CD4-positive, alpha-beta T cell (primary cell): ENCODE measurements around the gene LIMCH1. TPM values are rescaled to one million over a fixed set of nuclear protein-coding genes. Genes with fewer than 3 reads are reported as not detected.

Experiments
- ATAC-seq: fragments of 200-7000 bp; cut with Tn5 transposase; one replicate; pipeline ENCODE4 v1.10.0; 2022; ENCODE audit warnings: mild to moderate bottlenecking; ENCODE audit not compliant: poor library complexity
- CTCF ChIA-PET: fragments of 350-600 bp; sonication (Branson Sonifier 250); formaldehyde crosslinking; loops from one replicate; lab custom pipeline; 2021; ENCODE audit warnings: antibody characterized with exemption, inconsistent platforms; lab: Charles Lee
- POLR2A ChIA-PET: fragments of 350-600 bp; sonication (Branson Sonifier 250); formaldehyde crosslinking; loops from one replicate; lab custom pipeline; 2021; ENCODE audit warnings: antibody characterized with exemption, inconsistent platforms; lab: Charles Lee
- DNase-seq, 14 experiments: peaks; one replicate each; pipeline ENCODE4 v3.0.0-alpha.2; 2013 to 2020; ENCODE audit warnings: mixed read lengths in 2 of 14
- H3K27ac ChIP-seq, 2 donors: one replicate each; pipeline versions ENCODE4 v1.5.1 to v1.7.0; 2013; ENCODE audit warnings: low read length in 2 of 2, low read depth in 1 of 2, mild to moderate bottlenecking in 1 of 2
- H3K27me3 ChIP-seq, 2 experiments: 1 replicate in 1 of 2; 2 replicates in 1 of 2; pipeline versions ENCODE4 v1.6.1 to v1.7.0; 2013; ENCODE audit warnings: low read length in 2 of 2, control low read depth in 1 of 2, mild to moderate bottlenecking in 1 of 2, moderate library complexity in 1 of 2; ENCODE audit not compliant: insufficient read depth in 2 of 2, control insufficient read depth in 1 of 2
- H3K36me3 ChIP-seq: one replicate; pipeline ENCODE4 v1.6.1; 2013; ENCODE audit warnings: low read length, control low read depth; ENCODE audit not compliant: insufficient read depth
- H3K4me1 ChIP-seq: one replicate; pipeline ENCODE4 v1.6.1; 2013; ENCODE audit warnings: low read length, control low read depth; ENCODE audit not compliant: insufficient read depth
- H3K4me3 ChIP-seq: one replicate; pipeline ENCODE4 v1.5.1; 2013; ENCODE audit warnings: mild to moderate bottlenecking, low read length, moderate library complexity
- H3K9me3 ChIP-seq, 2 experiments: 1 replicate in 1 of 2; 2 replicates in 1 of 2; pipeline versions ENCODE4 v1.6.1 to v1.7.0; 2013; ENCODE audit warnings: low read length in 2 of 2, mild to moderate bottlenecking in 2 of 2, control low read depth in 1 of 2, moderate library complexity in 1 of 2; ENCODE audit not compliant: control insufficient read depth in 1 of 2, insufficient read depth in 1 of 2
- H3K27ac Mint-ChIP-seq: one replicate; pipeline ENCODE4 v1.8.0; 2020; ENCODE audit warnings: mixed read lengths
- H3K27me3 Mint-ChIP-seq: one replicate; pipeline ENCODE4 v1.8.0; 2021; ENCODE audit warnings: mixed read lengths
- H3K36me3 Mint-ChIP-seq: one replicate; pipeline ENCODE4 v1.8.0; 2021; ENCODE audit warnings: low read depth, mixed read lengths
- H3K4me1 Mint-ChIP-seq: one replicate; pipeline ENCODE4 v1.8.0; 2021; ENCODE audit warnings: low read depth, mixed read lengths
- H3K4me3 Mint-ChIP-seq: one replicate; pipeline ENCODE4 v1.8.0; 2020; ENCODE audit warnings: mild to moderate bottlenecking, mixed read lengths
- H3K9me3 Mint-ChIP-seq: one replicate; pipeline ENCODE4 v1.8.0; 2020; ENCODE audit warnings: mixed read lengths
- intact Hi-C, 2 experiments: fragments of 100-400 bp; cut with DNase I in 1 of 2; cut with micrococcal nuclease in 1 of 2; formaldehyde crosslinking; loops; one replicate each; pipeline versions ENCODE4 v1.15.1 to v1.9.0; 2023 to 2025; cut with DNase I, micrococcal nuclease
- total RNA-seq, 174 experiments: library from RNA in 2 of 174; stranded (reverse) in 2 of 174; gene quantifications; one replicate each; pipeline ENCODE4 v1.2.3 and lab custom pipeline; 2021 to 2026
- TF ChIP-seq, protein P1 (sequence below): fragments of 200-600 bp; IDR thresholded peaks from one replicate; pipeline ENCODE4 v1.8.0; 2022; ENCODE audit warnings: antibody characterized with exemption, mild to moderate bottlenecking

Gene LIMCH1
- total RNA-seq, 2 experiments from 2014 or later = not detected

DNA sequence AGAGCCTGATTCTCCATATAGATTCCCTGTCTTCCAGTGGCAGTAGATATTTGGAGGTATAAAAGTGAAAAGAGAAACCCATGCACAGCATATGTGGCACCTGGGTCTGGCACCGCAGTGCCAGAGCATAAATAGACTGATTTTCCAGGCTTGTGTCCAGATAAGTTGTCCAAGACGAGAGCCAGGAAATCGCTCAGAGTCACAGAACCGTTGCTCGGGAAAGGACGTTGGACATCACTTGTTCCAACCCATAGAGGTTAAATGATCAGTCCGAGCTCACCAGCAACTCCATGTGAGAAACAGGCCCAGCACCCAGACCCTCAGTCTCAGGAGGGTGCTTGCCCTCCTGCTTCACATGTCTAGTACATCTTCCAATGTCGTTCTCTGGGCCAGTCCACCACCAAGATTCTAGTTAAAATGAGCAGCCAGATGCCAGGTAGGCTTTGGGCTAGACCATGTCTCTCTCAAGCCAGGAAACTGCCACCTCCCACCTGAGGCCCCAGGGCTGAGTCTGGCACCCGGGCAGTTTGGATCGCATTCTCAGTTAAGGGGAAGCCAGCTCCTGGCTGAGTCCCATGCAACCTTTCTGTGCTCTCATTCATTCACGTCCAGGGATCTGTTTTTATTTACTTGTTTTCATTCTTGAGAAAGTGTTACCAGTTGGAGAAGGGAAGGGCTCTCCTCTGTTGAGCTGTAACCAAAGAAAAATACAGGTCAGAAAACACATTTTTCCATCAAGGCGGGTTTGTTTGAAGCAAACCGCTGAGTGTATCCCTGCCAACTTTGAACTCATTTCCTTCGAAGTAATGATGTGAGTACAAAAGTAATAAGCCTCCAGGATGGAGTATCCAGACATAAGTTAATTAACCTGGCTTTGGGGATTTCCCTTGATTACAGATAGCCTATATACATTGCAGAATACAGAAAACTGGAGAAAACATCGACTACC lies 118.9 kb downstream of the LIMCH1 start:
- no peaks in the 10 kb centered on the region for H3K36me3 Mint-ChIP-seq
- ChIA-PET CTCF (no interaction called here), POLR2A (no interaction called here)
- H3K9me3 Mint-ChIP-seq = no peaks in the 10 kb centered on the region
- Histone ChIP-seq H3K36me3 (no peaks in the 10 kb centered on the region), H3K27me3 (no peaks in the 10 kb centered on the region), H3K9me3 (no peaks in the 10 kb centered on the region), H3K4me3 (no peak overlapping the region), H3K27ac (no peak overlapping the region), H3K4me1 (no peaks in the 10 kb centered on the region)
- no peaks in the 10 kb centered on the region for H3K4me1 Mint-ChIP-seq
- DNase-seq = no peak
- H3K27me3 Mint-ChIP-seq = peaks cover 12% of the 10 kb centered on the region
- no peak overlapping the region for H3K4me3 Mint-ChIP-seq
- intact Hi-C loops = no loop called here
- no peak for ATAC-seq
- TF ChIP-seq, protein P1, sequence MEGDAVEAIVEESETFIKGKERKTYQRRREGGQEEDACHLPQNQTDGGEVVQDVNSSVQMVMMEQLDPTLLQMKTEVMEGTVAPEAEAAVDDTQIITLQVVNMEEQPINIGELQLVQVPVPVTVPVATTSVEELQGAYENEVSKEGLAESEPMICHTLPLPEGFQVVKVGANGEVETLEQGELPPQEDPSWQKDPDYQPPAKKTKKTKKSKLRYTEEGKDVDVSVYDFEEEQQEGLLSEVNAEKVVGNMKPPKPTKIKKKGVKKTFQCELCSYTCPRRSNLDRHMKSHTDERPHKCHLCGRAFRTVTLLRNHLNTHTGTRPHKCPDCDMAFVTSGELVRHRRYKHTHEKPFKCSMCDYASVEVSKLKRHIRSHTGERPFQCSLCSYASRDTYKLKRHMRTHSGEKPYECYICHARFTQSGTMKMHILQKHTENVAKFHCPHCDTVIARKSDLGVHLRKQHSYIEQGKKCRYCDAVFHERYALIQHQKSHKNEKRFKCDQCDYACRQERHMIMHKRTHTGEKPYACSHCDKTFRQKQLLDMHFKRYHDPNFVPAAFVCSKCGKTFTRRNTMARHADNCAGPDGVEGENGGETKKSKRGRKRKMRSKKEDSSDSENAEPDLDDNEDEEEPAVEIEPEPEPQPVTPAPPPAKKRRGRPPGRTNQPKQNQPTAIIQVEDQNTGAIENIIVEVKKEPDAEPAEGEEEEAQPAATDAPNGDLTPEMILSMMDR = no peak
- H3K27ac Mint-ChIP-seq = no peak overlapping the region

DNA sequence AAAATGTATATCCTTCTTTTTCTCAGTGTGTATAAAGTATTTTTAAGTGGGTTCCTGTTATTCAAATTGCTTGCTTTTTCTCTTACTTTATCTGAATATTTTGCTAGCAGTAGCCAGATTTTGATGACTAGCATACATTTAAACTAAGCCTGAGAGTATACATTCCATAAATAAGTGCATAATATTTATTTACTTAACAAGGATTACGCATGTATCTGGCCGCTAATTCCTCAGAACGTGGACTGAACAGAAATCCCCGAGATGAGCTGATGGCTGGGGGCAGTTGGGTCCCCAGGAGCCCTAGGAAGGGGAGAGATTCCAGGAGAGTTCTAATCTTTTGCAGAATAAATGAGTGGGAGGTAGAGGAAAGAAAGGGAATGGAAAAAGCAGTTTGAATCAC lies 119.6 kb downstream of the LIMCH1 start:
- H3K9me3 ChIP-seq = no peaks in the 10 kb centered on the region
- peaks cover 0 to 5% of the 10 kb centered on the region in 2 experiments for H3K27me3 ChIP-seq
- no peak for ATAC-seq
- ChIA-PET CTCF (no interaction called here), POLR2A (no interaction called here)
- H3K4me1 Mint-ChIP-seq = no peaks in the 10 kb centered on the region
- TF ChIP-seq, protein P1 = no peak
- no peak overlapping the region for H3K27ac Mint-ChIP-seq
- peaks cover 16% of the 10 kb centered on the region for H3K27me3 Mint-ChIP-seq
- intact Hi-C loops = no loop called here
- H3K4me3 Mint-ChIP-seq = no peak overlapping the region
- H3K36me3 ChIP-seq = no peaks in the 10 kb centered on the region
- no peak overlapping the region for H3K27ac ChIP-seq
- H3K9me3 Mint-ChIP-seq = no peaks in the 10 kb centered on the region
- DNase-seq = no peak
- H3K36me3 Mint-ChIP-seq = no peaks in the 10 kb centered on the region
- no peaks in the 10 kb centered on the region for H3K4me1 ChIP-seq
- H3K4me3 ChIP-seq = no peak overlapping the region

DNA sequence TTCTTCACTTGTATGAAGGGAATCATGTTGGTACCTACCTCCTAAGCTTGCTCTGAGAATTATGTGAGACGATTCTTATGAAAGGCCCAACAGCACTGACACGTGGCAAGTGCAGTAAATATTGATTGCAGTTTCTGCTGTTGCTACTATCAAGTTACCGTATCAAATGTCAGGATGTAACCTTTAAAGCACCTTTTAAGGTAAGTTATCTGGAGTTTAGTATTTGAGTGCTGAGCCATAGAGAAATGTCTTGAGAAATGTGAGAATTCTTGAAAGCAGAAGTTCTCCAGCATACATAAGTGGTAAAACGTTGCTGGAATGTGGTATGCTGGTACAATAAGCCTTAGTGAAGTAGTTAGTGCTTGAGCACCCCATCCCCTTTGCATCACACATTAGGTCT lies 120.2 kb downstream of the LIMCH1 start:
- Histone ChIP-seq H3K27ac (no peak overlapping the region), H3K9me3 (no peaks in the 10 kb centered on the region), H3K4me3 (no peak overlapping the region), H3K4me1 (no peaks in the 10 kb centered on the region), H3K36me3 (no peaks in the 10 kb centered on the region), H3K27me3 (peaks cover 0 to 5% of the 10 kb centered on the region in 2 experiments)
- intact Hi-C loops = no loop called here
- no peak for DNase-seq
- Mint-ChIP-seq H3K9me3 (no peaks in the 10 kb centered on the region), H3K36me3 (no peaks in the 10 kb centered on the region), H3K27me3 (peaks cover 20% of the 10 kb centered on the region), H3K4me1 (no peaks in the 10 kb centered on the region), H3K4me3 (no peak overlapping the region), H3K27ac (no peak overlapping the region)
- POLR2A ChIA-PET = no interaction called here
- CTCF ChIA-PET = no interaction called here
- TF ChIP-seq, protein P1 = no peak
- no peak for ATAC-seq
